ENCODE measurements around the gene ARHGAP22. TPM values are rescaled to one million over a fixed set of nuclear protein-coding genes. Genes with fewer than 3 reads are reported as not detected.
A peak's percentile ranks its signal among the peaks of the same experiment; 100 is the strongest.

The ARHGAP22 gene
- total RNA-seq, 4 donors from 2014 or later: 2.2 to 9.1 (median 4.8) TPM

GRCh38 chr10:48626986-48627731 is 22.3 kb upstream of the ARHGAP22 start:
- Histone ChIP-seq H3K27me3 (no peaks in the 10 kb centered on the region), H3K4me1 (no peaks in the 10 kb centered on the region), H3K9me3 (no peaks in the 10 kb centered on the region), H3K36me3 (no peaks in the 10 kb centered on the region), H3K4me3 (no peak overlapping the region), H3K27ac (replicated peaks in 1 of 4) (no peak overlapping the region)
- TF ChIP-seq POLR2A (IDR thresholded peaks at IDR 0.05; ENCODE audit: low read depth) (no peak), EP300 (IDR thresholded peaks at IDR 0.05) (no peak), POLR2AphosphoS5 (IDR thresholded peaks at IDR 0.05) (no peak)
- TF ChIP-seq, protein P1, sequence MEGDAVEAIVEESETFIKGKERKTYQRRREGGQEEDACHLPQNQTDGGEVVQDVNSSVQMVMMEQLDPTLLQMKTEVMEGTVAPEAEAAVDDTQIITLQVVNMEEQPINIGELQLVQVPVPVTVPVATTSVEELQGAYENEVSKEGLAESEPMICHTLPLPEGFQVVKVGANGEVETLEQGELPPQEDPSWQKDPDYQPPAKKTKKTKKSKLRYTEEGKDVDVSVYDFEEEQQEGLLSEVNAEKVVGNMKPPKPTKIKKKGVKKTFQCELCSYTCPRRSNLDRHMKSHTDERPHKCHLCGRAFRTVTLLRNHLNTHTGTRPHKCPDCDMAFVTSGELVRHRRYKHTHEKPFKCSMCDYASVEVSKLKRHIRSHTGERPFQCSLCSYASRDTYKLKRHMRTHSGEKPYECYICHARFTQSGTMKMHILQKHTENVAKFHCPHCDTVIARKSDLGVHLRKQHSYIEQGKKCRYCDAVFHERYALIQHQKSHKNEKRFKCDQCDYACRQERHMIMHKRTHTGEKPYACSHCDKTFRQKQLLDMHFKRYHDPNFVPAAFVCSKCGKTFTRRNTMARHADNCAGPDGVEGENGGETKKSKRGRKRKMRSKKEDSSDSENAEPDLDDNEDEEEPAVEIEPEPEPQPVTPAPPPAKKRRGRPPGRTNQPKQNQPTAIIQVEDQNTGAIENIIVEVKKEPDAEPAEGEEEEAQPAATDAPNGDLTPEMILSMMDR (IDR thresholded peaks at IDR 0.05): no peak
- intact Hi-C loops (cut with DNase I): no loop called here
- peak; percentile 86 for DNase-seq (ENCODE audit: extremely low spot score)
- 91% methylated on average over 11 of the region's 11 CpGs for WGBS

GRCh38 chr10:48626447-48626846 is 21.6 kb upstream of the ARHGAP22 start:
- no peak overlapping the region for H3K4me3 ChIP-seq
- intact Hi-C loops (cut with DNase I): no loop called here
- no peaks in the 10 kb centered on the region for H3K4me1 ChIP-seq
- DNase-seq (ENCODE audit: extremely low spot score): no peak
- H3K27me3 ChIP-seq: no peaks in the 10 kb centered on the region
- 83% methylated on average over 4 of the region's 4 CpGs for WGBS
- no peaks in the 10 kb centered on the region for H3K9me3 ChIP-seq
- no peaks in the 10 kb centered on the region for H3K36me3 ChIP-seq
- TF ChIP-seq POLR2A (IDR thresholded peaks at IDR 0.05; ENCODE audit: low read depth) (no peak), POLR2AphosphoS5 (IDR thresholded peaks at IDR 0.05) (no peak), EP300 (IDR thresholded peaks at IDR 0.05) (no peak)
- TF ChIP-seq, protein P1 (IDR thresholded peaks at IDR 0.05): no peak
- no peak overlapping the region for H3K27ac ChIP-seq (replicated peaks in 1 of 4)

DNA sequence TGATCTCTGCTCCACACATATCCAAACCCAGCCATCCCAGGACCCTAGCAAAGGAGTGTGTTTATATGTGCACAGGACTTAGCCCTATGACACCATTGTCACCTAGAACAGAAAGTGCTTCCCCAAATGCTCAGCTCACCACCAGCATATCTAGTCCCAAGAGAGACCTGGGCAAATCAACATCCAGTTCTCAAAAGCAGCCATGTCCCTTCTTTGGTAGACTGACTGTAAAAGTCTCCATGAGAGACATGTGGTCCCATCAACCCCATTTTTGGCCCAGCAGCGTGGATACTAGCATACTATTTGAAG is 20.9 kb upstream of the ARHGAP22 start:
- Histone ChIP-seq H3K36me3 (no peaks in the 10 kb centered on the region), H3K4me3 (no peak overlapping the region), H3K9me3 (no peaks in the 10 kb centered on the region), H3K4me1 (no peaks in the 10 kb centered on the region), H3K27ac (replicated peaks in 1 of 4) (no peak overlapping the region), H3K27me3 (no peaks in the 10 kb centered on the region)
- intact Hi-C loops (cut with DNase I): no loop called here
- TF ChIP-seq EP300 (IDR thresholded peaks at IDR 0.05) (no peak), POLR2A (IDR thresholded peaks at IDR 0.05; ENCODE audit: low read depth) (no peak), POLR2AphosphoS5 (IDR thresholded peaks at IDR 0.05) (no peak)
- TF ChIP-seq, protein P1 (IDR thresholded peaks at IDR 0.05): no peak
- WGBS: 82% methylated on average over 1 of the region's 1 CpG
- DNase-seq (ENCODE audit: extremely low spot score): no peak

DNA sequence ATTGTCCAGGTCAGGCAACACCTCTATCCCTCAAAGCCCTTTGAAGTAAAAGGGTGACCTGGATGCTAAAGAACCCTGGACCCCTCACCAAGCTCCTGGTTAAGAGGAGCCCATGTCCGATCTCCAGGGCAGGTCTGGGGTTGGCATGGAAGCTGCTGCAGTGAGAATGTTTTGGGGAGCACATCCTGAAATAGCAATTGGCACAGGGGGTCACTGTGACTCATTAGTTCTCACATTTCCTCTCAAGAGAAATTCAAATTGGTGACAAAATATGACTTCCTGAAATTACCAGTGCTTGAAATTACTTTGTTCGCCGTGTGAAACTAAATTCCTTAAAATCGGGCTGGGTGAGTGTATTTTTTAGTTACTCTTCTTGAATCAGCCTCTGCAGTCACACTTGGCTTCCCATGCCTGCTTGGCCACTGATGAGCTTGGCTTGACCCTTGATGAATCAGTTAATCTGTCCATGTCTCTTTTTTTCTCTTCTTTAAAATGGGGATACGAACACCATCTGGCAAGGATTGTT is 18.8 kb upstream of the ARHGAP22 start:
- Histone ChIP-seq H3K4me1 (no peaks in the 10 kb centered on the region), H3K27me3 (no peaks in the 10 kb centered on the region), H3K9me3 (no peaks in the 10 kb centered on the region), H3K4me3 (no peak overlapping the region), H3K36me3 (no peaks in the 10 kb centered on the region), H3K27ac (replicated peaks in 1 of 4) (no peak overlapping the region)
- 56% methylated on average over 5 of the region's 5 CpGs for WGBS
- intact Hi-C loops (cut with DNase I): no loop called here
- DNase-seq (ENCODE audit: extremely low spot score): no peak
- TF ChIP-seq EP300 (IDR thresholded peaks at IDR 0.05) (no peak), POLR2A (IDR thresholded peaks at IDR 0.05; ENCODE audit: low read depth) (no peak), POLR2AphosphoS5 (IDR thresholded peaks at IDR 0.05) (no peak)
- TF ChIP-seq, protein P1 (IDR thresholded peaks at IDR 0.05): no peak
